Measurements from ENCODE around the gene UPF1. TPM values are rescaled to one million over a fixed set of nuclear protein-coding genes. Genes with fewer than 3 reads are reported as not detected.

The UPF1 gene
- total and polyA plus RNA-seq, 8 donors = 26.3 to 54.4 (median 37.5) TPM

GRCh38 chr19:18790566-18791314 is 41.0 kb upstream of the UPF1 start, which contains the start of gene COMP:
TSS of gene COMP (minus strand) at chr19:18791305. CDS start at chr19:18791269, 36 bp downstream.
- WGBS, 2 donors = 5 to 6% methylated on average over 55 to 61 of the region's 61 CpGs
- DNase-seq (no peak), FAIRE-seq (no peak), ATAC-seq (no peak)
- H3K4me3 ChIP-seq = peak within 1 kb of the TSS in 2 of 4 donors; percentile 21 to 35
- H3K9me3 ChIP-seq = no peaks in the 10 kb centered on the region
- no peak within 1 kb of the TSS for H3K27ac ChIP-seq
- TF ChIP-seq CTCF (IDR thresholded peaks at IDR 0.05) = no peak
- no peaks in the 10 kb centered on the region for H3K36me3 ChIP-seq
- intact Hi-C loops (cut with DNase I) = no loop called here
- peaks cover 0 to 24% (median 8%) of the 10 kb centered on the region in 4 donors for H3K27me3 ChIP-seq
- no peaks in the 10 kb centered on the region for H3K4me1 ChIP-seq

GRCh38 chr19:18791315-18791678 is 40.5 kb upstream of the UPF1 start:
- DNase-seq (no peak), FAIRE-seq (no peak), ATAC-seq (no peak)
- Histone ChIP-seq H3K27me3 (peaks cover 0 to 24% (median 8%) of the 10 kb centered on the region in 4 donors), H3K27ac (no peak overlapping the region), H3K4me3 (no peak overlapping the region), H3K9me3 (no peaks in the 10 kb centered on the region), H3K4me1 (no peaks in the 10 kb centered on the region), H3K36me3 (no peaks in the 10 kb centered on the region)
- intact Hi-C loops (cut with DNase I) = no loop called here
- TF ChIP-seq CTCF (IDR thresholded peaks at IDR 0.05) = no peak
- 22 to 25% methylated on average over 20 to 21 of the region's 21 CpGs for WGBS, 2 donors

GRCh38 chr19:18792661-18793060 is 39.1 kb upstream of the UPF1 start:
- DNase-seq = no peak
- H3K9me3 ChIP-seq = no peaks in the 10 kb centered on the region
- ATAC-seq = no peak
- 83 to 92% methylated on average over 3 of the region's 3 CpGs for whole genome bisulfite sequencing, 2 donors
- no peak overlapping the region for H3K27ac ChIP-seq
- FAIRE-seq = no peak
- no peak overlapping the region for H3K4me3 ChIP-seq
- no peak for TF ChIP-seq CTCF (IDR thresholded peaks at IDR 0.05)
- peaks cover 0 to 24% (median 8%) of the 10 kb centered on the region in 4 donors for H3K27me3 ChIP-seq
- intact Hi-C loops (cut with DNase I) = no loop called here
- H3K36me3 ChIP-seq = no peaks in the 10 kb centered on the region
- no peaks in the 10 kb centered on the region for H3K4me1 ChIP-seq

GRCh38 chr19:18793144-18794028 is 38.4 kb upstream of the UPF1 start:
- no peaks in the 10 kb centered on the region for H3K4me1 ChIP-seq
- H3K4me3 ChIP-seq = no peak overlapping the region
- H3K9me3 ChIP-seq = no peaks in the 10 kb centered on the region
- TF ChIP-seq CTCF (IDR thresholded peaks at IDR 0.05) = no peak
- peaks cover 0 to 17% (median 2%) of the 10 kb centered on the region in 4 donors for H3K27me3 ChIP-seq
- intact Hi-C loops (cut with DNase I) = no loop called here
- no peak for FAIRE-seq
- no peak for DNase-seq
- WGBS, 2 donors = 76 to 89% methylated on average over 13 of the region's 13 CpGs
- no peak overlapping the region for H3K27ac ChIP-seq
- no peak for ATAC-seq
- no peaks in the 10 kb centered on the region for H3K36me3 ChIP-seq

Measured in pancreas (tissue), 10 donors.